Limb (tissue), 2 donors: ENCODE measurements around the gene PDYN.

Experiments used
- DNase-seq, 2 donors: peaks; one replicate each; pipeline ENCODE4 v3.0.0-alpha.2; 2016; ENCODE audit errors: extremely low spot score in 2 of 2

PDYN gene

DNA sequence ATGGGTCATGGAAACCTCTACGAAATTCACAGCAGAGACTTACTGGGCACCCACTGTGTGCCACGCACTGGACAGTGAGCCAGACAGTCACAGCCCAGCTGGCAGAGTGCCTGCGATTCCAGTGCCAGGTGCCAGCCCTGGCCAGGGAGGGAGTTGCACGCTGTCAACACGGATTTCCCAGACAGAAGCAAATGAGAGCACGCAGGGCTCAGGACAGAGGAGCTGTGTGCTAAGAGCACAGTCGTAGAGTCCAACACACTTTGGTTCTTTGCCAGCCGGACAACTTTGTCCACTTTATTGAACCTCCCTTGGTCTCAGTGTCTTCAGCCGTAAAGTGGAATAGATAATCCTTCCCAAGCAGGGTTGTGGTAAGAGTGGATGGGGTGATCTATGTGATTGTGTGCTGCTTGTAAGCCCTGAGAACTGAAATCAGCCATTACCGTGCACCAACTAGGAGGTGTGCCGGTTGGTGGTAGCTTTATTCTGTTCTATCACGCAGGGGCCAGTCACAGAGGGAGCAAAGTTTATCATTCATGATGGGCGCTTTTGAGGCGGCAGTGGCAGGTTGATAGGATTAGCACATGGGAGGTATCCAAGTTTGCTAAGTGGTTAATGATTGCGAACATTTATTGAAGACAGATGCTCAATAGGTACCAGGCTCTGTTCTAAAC, 58.0 kb downstream of the PDYN start:
- no peak for DNase-seq

DNA sequence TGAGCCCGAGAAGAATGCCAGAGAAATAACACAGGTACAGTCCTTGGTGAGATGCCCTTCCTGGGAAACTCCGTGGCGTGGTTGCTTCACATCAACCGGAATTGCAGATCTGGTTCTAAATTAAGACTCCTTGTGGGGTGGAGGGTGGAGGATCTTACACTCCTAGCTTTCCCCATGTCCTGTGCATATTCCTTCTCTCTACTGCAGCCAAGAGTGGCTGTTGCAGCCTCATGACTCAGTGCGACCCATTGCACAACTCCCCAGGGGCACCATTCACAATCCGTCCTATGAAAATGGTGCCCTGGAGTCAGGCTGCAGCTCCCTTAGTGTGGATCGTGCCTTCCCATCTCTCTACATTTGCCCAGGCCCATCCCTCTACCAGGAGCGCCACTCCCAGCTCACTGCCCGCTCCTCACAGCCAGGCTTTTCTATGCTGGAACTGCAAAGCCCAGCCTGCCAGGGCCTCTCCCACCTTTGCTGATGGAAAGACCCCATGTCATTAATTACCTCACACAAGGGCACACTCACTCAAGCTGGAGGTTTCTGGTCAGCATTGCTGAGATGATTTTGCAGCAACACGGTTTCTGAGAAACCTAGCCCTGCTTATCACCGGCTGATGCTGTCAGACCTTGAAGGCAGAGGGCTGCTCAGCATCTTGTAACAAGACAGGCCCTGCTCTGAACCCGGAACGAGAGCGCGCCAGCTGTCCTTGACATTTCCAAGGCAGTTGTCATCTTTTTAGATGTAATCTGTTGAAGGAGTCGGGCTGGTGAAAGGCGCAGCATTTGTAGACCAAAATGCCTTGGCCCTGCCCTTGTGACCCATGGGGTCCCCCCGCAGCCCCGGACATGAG, 58.9 kb downstream of the PDYN start:
- no peak for DNase-seq

DNA sequence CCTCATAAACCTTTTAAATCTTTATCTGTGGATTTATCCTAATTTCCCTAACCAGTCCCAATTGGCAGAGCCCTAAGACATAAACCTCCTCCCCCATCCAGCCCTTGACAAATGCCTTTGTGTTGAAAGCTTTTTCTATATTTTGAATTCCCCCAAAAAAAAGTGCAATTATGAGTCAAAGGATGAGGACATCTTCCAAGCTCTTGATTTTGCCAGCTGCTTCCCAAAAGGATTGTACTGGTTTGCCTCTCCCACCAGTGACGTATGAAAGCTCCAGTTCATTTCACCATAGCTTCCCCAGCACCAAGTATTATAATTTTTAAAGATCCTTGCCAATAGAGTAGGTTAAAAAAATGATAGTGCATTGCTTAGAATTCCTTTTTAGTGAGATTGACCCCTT, 59.7 kb downstream of the PDYN start:
- DNase-seq: no peak

- no peak for DNase-seq
These were observed 60.4 kb downstream of the PDYN start for GRCh38 chr20:1933465-1933870.

DNA sequence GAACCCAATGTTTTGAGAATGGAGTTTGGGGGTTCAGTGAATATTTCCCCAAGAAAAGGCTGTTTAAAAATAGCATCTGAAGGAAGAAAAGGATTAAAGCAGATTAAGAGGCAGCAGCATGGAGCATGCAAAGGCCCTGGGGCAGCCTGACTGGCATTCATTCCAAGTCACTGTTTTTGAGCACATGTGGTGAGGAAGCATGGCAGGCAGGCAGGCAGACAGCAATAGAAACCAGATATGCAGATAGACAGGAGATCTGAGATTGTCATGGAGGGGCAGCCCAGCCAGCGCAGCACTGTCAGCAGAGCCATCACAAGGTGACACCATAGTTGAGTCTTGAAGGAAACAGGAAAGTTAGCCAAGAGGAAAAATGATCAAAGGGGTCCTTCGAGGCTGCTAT, 60.9 kb downstream of the PDYN start:
- DNase-seq: no peak

DNA sequence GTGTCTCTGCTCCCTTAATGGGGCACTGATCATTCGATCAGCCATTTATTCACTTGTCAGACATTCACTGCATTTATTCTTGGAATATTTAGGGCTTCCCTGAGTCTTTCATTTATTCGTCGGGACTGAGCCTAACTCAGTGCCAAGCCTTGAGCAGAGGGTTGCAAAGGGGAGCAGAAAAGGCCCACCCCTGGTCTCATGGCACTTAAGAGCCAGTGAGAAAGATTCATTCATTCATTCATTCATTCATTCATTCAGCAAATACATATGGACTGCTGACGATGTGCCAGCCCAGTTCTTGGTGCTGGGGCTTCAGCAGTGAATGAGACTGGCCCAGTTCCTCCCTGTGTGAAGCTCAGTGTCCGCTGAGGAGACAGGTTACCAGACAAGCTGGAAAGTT, 62.0 kb downstream of the PDYN start:
- DNase-seq: no peak

DNA sequence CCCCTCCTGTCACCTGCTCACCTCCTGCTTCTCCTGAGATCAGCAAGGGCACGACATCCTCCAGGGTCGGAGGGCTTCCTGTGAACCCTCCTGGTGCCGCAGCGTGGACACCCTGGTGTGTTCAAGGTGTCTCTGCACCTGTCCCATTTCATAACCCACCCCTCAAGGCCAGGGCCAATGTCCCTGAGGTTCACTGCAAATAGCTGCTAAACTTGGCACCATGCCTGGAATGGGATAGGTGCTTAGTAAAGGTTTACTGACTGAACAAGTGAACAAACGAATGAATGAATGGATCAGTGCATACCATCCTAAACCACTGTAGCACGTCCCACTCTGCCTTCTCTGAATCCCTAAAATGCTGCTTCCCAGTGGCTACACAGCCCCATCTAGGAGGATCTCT, 63.7 kb downstream of the PDYN start:
- DNase-seq: no peak

DNA sequence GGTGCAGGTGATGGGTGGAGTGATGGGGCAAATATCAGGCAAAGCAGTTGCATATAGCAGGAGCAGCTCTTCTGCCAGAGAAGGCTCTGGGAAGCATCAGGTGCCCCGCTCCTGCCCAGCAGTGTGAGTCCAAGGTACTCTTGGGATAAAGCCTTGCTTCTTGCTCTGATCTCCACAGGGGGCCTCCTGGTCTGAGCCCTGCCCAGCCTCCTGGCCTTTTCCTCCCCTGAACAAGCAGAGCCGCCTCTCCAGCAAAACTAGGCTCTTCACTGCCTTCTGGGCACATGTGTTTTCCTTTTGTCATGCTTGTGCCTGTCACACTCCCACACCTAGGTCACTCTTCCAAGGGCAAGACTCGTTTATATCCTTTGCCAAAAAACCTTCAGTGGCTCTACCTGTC, 64.4 kb downstream of the PDYN start:
- no peak for DNase-seq

DNA sequence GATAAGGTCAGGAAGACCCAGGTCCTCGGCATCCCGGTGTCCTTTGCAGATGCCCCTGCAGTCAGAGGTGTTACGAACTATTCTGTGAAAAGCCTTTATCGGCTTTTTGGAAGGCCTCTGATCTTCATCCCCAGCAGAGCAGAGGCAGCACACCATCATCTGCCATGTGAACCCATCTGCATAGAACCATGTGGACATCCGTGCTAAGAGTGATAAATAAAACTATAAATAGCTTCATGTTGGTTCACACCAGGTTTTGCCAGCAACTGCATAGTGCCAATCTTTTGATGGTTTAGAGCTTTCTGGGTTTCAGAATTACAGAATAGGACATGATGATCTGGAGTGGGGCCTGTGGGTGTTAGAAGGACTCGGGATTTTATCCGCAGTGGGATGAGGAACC, 65.1 kb downstream of the PDYN start:
- DNase-seq: no peak
